OCI-LY7 (cell line): ENCODE measurements around the gene VPREB3. TPM values are rescaled to one million over a fixed set of nuclear protein-coding genes. Genes with fewer than 3 reads are reported as not detected.

Experiments
- BruUV-seq: library from RNA; stranded (reverse); fragments of 400-500 nt; replicated peaks from 2 replicates; lab custom pipeline; 2021; lab: Mats Ljungman, UMichigan
- CTCF ChIA-PET: fragments of 300-600 bp; sonication (Branson Sonifier 250); formaldehyde crosslinking; loops from one replicate; lab custom pipeline; 2022; ENCODE audit warnings: antibody characterized with exemption; ENCODE audit not compliant: unreplicated experiment; lab: Charles Lee
- POLR2A ChIA-PET: fragments of 300-600 bp; sonication (Branson Sonifier 250); formaldehyde crosslinking; loops from one replicate; lab custom pipeline; 2022; ENCODE audit warnings: antibody characterized with exemption; lab: Charles Lee
- DNase-seq: peaks from one replicate; pipeline ENCODE4 v3.0.0-alpha.2; 2015; ENCODE audit warnings: low spot score
- H2AFZ ChIP-seq: fragments of 200-600 bp; sonication (generic), shearing (Covaris generic); 2 replicates; pipeline ENCODE4 v1.6.1; 2014; ENCODE audit warnings: mild to moderate bottlenecking, antibody characterized with exemption, low read length, moderate library complexity
- H3K27ac ChIP-seq: fragments of 200-600 bp; sonication (generic); 2 replicates; pipeline ENCODE4 v1.5.1; 2014; ENCODE audit warnings: mixed run types, low read depth, mild to moderate bottlenecking, moderate library complexity, low read length, inconsistent platforms; ENCODE audit not compliant: poor library complexity, severe bottlenecking
- H3K36me3 ChIP-seq: fragments of 200-600 bp; sonication (generic); 2 replicates; pipeline ENCODE4 v1.6.1; 2014; ENCODE audit warnings: mild to moderate bottlenecking, antibody characterized with exemption, low read length, moderate library complexity, mixed read lengths; ENCODE audit not compliant: insufficient read depth
- H3K4me1 ChIP-seq: fragments of 200-600 bp; sonication (generic); 2 replicates; pipeline ENCODE4 v1.5.1; 2014; ENCODE audit warnings: mild to moderate bottlenecking, low read length; ENCODE audit not compliant: insufficient read depth, poor library complexity, severe bottlenecking
- H3K4me2 ChIP-seq: fragments of 200-600 bp; sonication (generic); 2 replicates; pipeline ENCODE4 v1.6.1; 2014; ENCODE audit warnings: mild to moderate bottlenecking, low read length
- H3K4me3 ChIP-seq: fragments of 200-600 bp; sonication (generic); 2 replicates; pipeline ENCODE4 v1.5.1; 2014; ENCODE audit warnings: mild to moderate bottlenecking, low read depth, low read length; ENCODE audit not compliant: poor library complexity, severe bottlenecking
- H3K79me2 ChIP-seq: fragments of 200-600 bp; sonication (generic); 2 replicates; pipeline ENCODE4 v1.6.1; 2016; ENCODE audit warnings: low read depth, mild to moderate bottlenecking, low read length, moderate library complexity, mixed read lengths; ENCODE audit not compliant: insufficient read depth
- H3K9me2 ChIP-seq: fragments of 200-600 bp; sonication (generic); 2 replicates; pipeline ENCODE4 v1.6.1; 2016; ENCODE audit warnings: mild to moderate bottlenecking, low read length, mixed read lengths; ENCODE audit not compliant: insufficient read depth
- H3K9me3 ChIP-seq: fragments of 200-600 bp; sonication (generic); 2 replicates; pipeline ENCODE4 v1.6.1; 2014; ENCODE audit warnings: mild to moderate bottlenecking, mixed run types, low read length, mixed read lengths
- H4K20me1 ChIP-seq: fragments of 200-600 bp; sonication (generic); 2 replicates; pipeline ENCODE4 v1.6.1; 2014; ENCODE audit warnings: mild to moderate bottlenecking, antibody characterized with exemption, low read length, moderate library complexity, mixed read lengths; ENCODE audit not compliant: insufficient read depth
- CTCF ChIP-seq: fragments of 200-600 bp; sonication (generic); conservative IDR thresholded peaks from 2 replicates; pipeline ENCODE4 v1.5.1; 2014; ENCODE audit warnings: mild to moderate bottlenecking, antibody characterized with exemption, low read length, moderate library complexity, mixed read lengths
- EZH2phosphoT487 ChIP-seq: fragments of 200-600 bp; sonication (generic); IDR thresholded peaks from 2 replicates; pipeline ENCODE4 v1.6.1; 2018; ENCODE audit warnings: low read depth, borderline replicate concordance, mild to moderate bottlenecking, mixed run types, antibody characterized with exemption, low read length, moderate library complexity, mixed read lengths
- intact Hi-C: fragments of 100-400 bp; cut with micrococcal nuclease; formaldehyde crosslinking; loops from one replicate; pipeline ENCODE4 v1.10.0; 2022; ENCODE audit not compliant: unreplicated experiment
- total RNA-seq, 2 experiments: library from RNA; depleted of rRNA in 1 of 2; stranded (reverse); fragments of >200 nt in 1 of 2; shearing (Covaris generic) in 1 of 2; gene quantifications; 2 replicates each; pipeline ENCODE4 v1.2.3, GENCODE V29; 2014 to 2022

Gene VPREB3
- total RNA-seq, 2 experiments from 2014 or later = 241 to 312 TPM

GRCh38 chr22:23800297-23801237 lies 46.3 kb upstream of the VPREB3 start:
- intact Hi-C loops = loop anchor here (1.0 to 5.0 kb wide), 5 partner anchors 14 to 627 kb away; partner anchors contain the start of genes ADORA2A and SMARCB1
- Histone ChIP-seq H3K36me3 (peaks cover 80% of the 10 kb centered on the region), H3K4me3 (peak overlapping the region; percentile 32), H3K4me2 (peak overlapping the region; percentile 72), H3K9me2 (no peaks in the 10 kb centered on the region), H3K4me1 (peaks cover 80% of the 10 kb centered on the region), H3K9me3 (0 out of 2 replicates have a peak, but pooled peaks cover 3% of the 10 kb centered on the region), H4K20me1 (no peaks in the 10 kb centered on the region), H3K79me2 (peaks cover 33% of the 10 kb centered on the region; the same call in 1 of the 2 replicates), H2AFZ (no peak overlapping the region), H3K27ac (peak overlapping the region; percentile 97)
- BruUV-seq = no TSS peak
- CTCF ChIA-PET = interaction anchor here (0.9 kb wide), 1 partner anchor 49 kb away, joined by 4 read pairs; no protein-coding TSS in a partner anchor
- POLR2A ChIA-PET = interaction anchor here (1.2 to 1.4 kb wide), 2 partner anchors 15 to 47 kb away, joined by 4 to 8 read pairs; no protein-coding TSS in a partner anchor
- DNase-seq = peak; percentile 97
- TF ChIP-seq EZH2phosphoT487 = no peak
- TF ChIP-seq CTCF = no peak

GRCh38 chr22:23796461-23796860 lies 42.2 kb upstream of the VPREB3 start:
- no peak overlapping the region for H3K4me2 ChIP-seq
- H4K20me1 ChIP-seq = no peaks in the 10 kb centered on the region
- no peak overlapping the region for H3K27ac ChIP-seq
- no peak for TF ChIP-seq CTCF
- TF ChIP-seq EZH2phosphoT487 = no peak
- 0 out of 2 replicates have a peak, but pooled peaks cover 3% of the 10 kb centered on the region for H3K9me3 ChIP-seq
- DNase-seq = no peak
- H3K9me2 ChIP-seq = no peaks in the 10 kb centered on the region
- no TSS peak for BruUV-seq
- H2AFZ ChIP-seq = no peak overlapping the region
- H3K4me1 ChIP-seq = peaks cover 39% of the 10 kb centered on the region
- intact Hi-C loops = no loop called here
- no peak overlapping the region for H3K4me3 ChIP-seq
- H3K79me2 ChIP-seq = peaks cover 20% of the 10 kb centered on the region
- CTCF ChIA-PET = no interaction called here
- peaks cover 80% of the 10 kb centered on the region for H3K36me3 ChIP-seq
- POLR2A ChIA-PET = no interaction called here
